K562 treated with DMSO at 1 percent for 4 hours (cell line): ENCODE results near the gene CLMN. TPM values are rescaled to one million over a fixed set of nuclear protein-coding genes. Genes with fewer than 3 reads are reported as not detected.

Experiments used
- total RNA-seq: library from RNA; unstranded; fragments of 300-600 nt; gene quantifications from 2 replicates; pipeline ENCODE4 v1.2.3, GENCODE V29; 2022; ENCODE audit not compliant: insufficient read depth

Gene CLMN
- 0.54 TPM in 1 of 2 replicates, not detected in the other for total RNA-seq

GRCh38 chr14:95319312-95320077 is at the start of gene CLMN:
TSS of gene CLMN (minus strand) at chr14:95319908. CDS start at chr14:95319792, 116 bp downstream.

GRCh38 chr14:95157327-95158189 is 162.2 kb downstream of the CLMN start, which contains the start of gene DICER1:
TSS of gene DICER1 (minus strand) at chr14:95157529. CDS start at chr14:95133458, 24,071 bp downstream.

Other genes starting within 250 kb of the CLMN start
- 4.1 and 4.6 TPM in 2 replicates for gene DICER1, start 162.4 kb downstream of the CLMN start, total RNA-seq
- gene SYNE3, start 196.7 kb upstream of the CLMN start, total RNA-seq: 0.96 and 1.6 TPM in 2 replicates
- 51.3 and 60.9 TPM in 2 replicates for gene GLRX5, start 215.1 kb upstream of the CLMN start, total RNA-seq